K562 (cell line): ENCODE results near the gene TANGO6. TPM values are rescaled to one million over a fixed set of nuclear protein-coding genes. Genes with fewer than 3 reads are reported as not detected.
A peak's percentile ranks its signal among the peaks of the same experiment; 100 is the strongest.

Source experiments
- ARHGAP35 ChIP-seq: fragments of 450-650 bp; IDR thresholded peaks from 2 replicates; pipeline ENCODE4 v1.6.1; 2018; ENCODE audit not compliant: partially characterized antibody
- BMI1 ChIP-seq: fragments of 150-350 bp; IDR thresholded peaks from 2 replicates; pipeline ENCODE4 v1.6.1; 2014; ENCODE audit warnings: low read length
- BRCA1 ChIP-seq, 2 experiments: fragments of 450-650 bp in 1 of 2; sonication (generic) in 1 of 2; formaldehyde crosslinking in 1 of 2; IDR thresholded peaks; 2 replicates each; pipeline versions ENCODE4 v1.5.0 to v1.6.1; 2017 to 2020; ENCODE audit warnings: mild to moderate bottlenecking in 1 of 2, missing genetic modification reagents in 1 of 2
- HINFP ChIP-seq: fragments of 450-650 bp; conservative IDR thresholded peaks from 2 replicates; pipeline ENCODE4 v1.6.1; 2016; ENCODE audit warnings: missing genetic modification characterization, low read depth, mild to moderate bottlenecking, control low read depth, missing compliant biosample characterization
- MCM2 ChIP-seq: fragments of 450-650 bp; IDR thresholded peaks from 2 replicates; pipeline ENCODE4 v1.6.1; 2017; ENCODE audit warnings: low read depth, mild to moderate bottlenecking
- MEF2A ChIP-seq: IDR thresholded peaks from 2 replicates; pipeline ENCODE4 v1.6.1; 2011; ENCODE audit warnings: low read depth, mild to moderate bottlenecking, low read length, moderate library complexity; ENCODE audit not compliant: control insufficient read depth
- MYNN ChIP-seq, 2 experiments: sonication (generic); formaldehyde crosslinking in 1 of 2; IDR thresholded peaks; 2 replicates each; pipeline versions ENCODE4 v1.5.0 to v1.6.1; 2016 to 2020; ENCODE audit warnings: antibody characterized with exemption in 1 of 2, missing genetic modification reagents in 1 of 2
- NCOA4 ChIP-seq: fragments of 450-650 bp; IDR thresholded peaks from 2 replicates; pipeline ENCODE4 v1.6.1; 2018; ENCODE audit warnings: mild to moderate bottlenecking; ENCODE audit not compliant: partially characterized antibody
- NFXL1 ChIP-seq: fragments of 450-650 bp; formaldehyde crosslinking; IDR thresholded peaks from 2 replicates; pipeline ENCODE4 v1.4.0; 2021; ENCODE audit warnings: mild to moderate bottlenecking
- PCBP1 ChIP-seq: fragments of 200-400 bp; formaldehyde crosslinking; IDR thresholded peaks from 2 replicates; pipeline ENCODE4 v1.6.1; 2018; ENCODE audit warnings: mild to moderate bottlenecking, low read depth, low read length; ENCODE audit not compliant: poor library complexity, severe bottlenecking
- PHF21A ChIP-seq: fragments of 450-650 bp; IDR thresholded peaks from 2 replicates; pipeline ENCODE4 v1.6.1; 2017; ENCODE audit warnings: low read depth, borderline replicate concordance
- PHF8 ChIP-seq: fragments of 200-600 bp; sonication (generic); IDR thresholded peaks from 2 replicates; pipeline ENCODE4 v1.6.1; 2012; ENCODE audit warnings: mixed run types, mild to moderate bottlenecking, inconsistent platforms, low read length, moderate library complexity, borderline replicate concordance
- PML ChIP-seq: IDR thresholded peaks from 2 replicates; pipeline ENCODE4 v1.6.1; 2012; ENCODE audit warnings: low read length, inconsistent platforms
- RBM22 ChIP-seq: fragments of 200-400 bp; formaldehyde crosslinking; IDR thresholded peaks from 2 replicates; pipeline ENCODE4 v1.6.1; 2018; ENCODE audit warnings: low read length, low read depth; ENCODE audit not compliant: poor library complexity, severe bottlenecking
- SETDB1 ChIP-seq: IDR thresholded peaks from one replicate; pipeline ENCODE4 v1.6.1; 2012; ENCODE audit warnings: low read length, control low read depth, inconsistent platforms
- TFAM ChIP-seq: fragments of 250-450 bp; sonication (Bioruptor Pico); conservative IDR thresholded peaks from 2 replicates; pipeline ENCODE4 v1.5.0; 2021; ENCODE audit warnings: mild to moderate bottlenecking, moderate library complexity
- THAP7 ChIP-seq: fragments of 250-450 bp; sonication (Bioruptor Pico); IDR thresholded peaks from 2 replicates; pipeline ENCODE4 v1.5.0; 2021
- ZBED1 ChIP-seq: IDR thresholded peaks from 2 replicates; pipeline ENCODE4 v1.6.1; 2014
- ZKSCAN1 ChIP-seq: fragments of 150-350 bp; IDR thresholded peaks from 2 replicates; pipeline ENCODE4 v1.6.1; 2016; ENCODE audit warnings: low read depth, low read length
- ZNF197 ChIP-seq: fragments of 200-800 bp; sonication (Bioruptor generic); IDR thresholded peaks from 2 replicates; pipeline ENCODE4 v1.6.1; 2016; ENCODE audit warnings: low read depth, missing genetic modification characterization, missing compliant biosample characterization
- ZNF23 ChIP-seq: fragments of 250-450 bp; sonication (Bioruptor Pico); IDR thresholded peaks from 2 replicates; pipeline ENCODE4 v1.4.0; 2020; ENCODE audit warnings: mild to moderate bottlenecking
- ZNF592 ChIP-seq: fragments of 450-650 bp; IDR thresholded peaks from 2 replicates; pipeline ENCODE4 v1.6.1; 2017; ENCODE audit warnings: antibody characterized with exemption, mild to moderate bottlenecking
- polyA plus RNA-seq, 8 experiments: library from polyadenylated mRNA; depleted of rRNA in 4 of 8; stranded (reverse) in 5 of 8; unstranded in 3 of 8; fragments of >200 nt; fragmentation: Nextera tagmentation in 2 of 8; fragmentation: Illumina TruSeq in 1 of 8; extraction: Ambion mirVana in 2 of 8; extraction: Trizol in 1 of 8; gene quantifications; 2 replicates each; pipeline versions ENCODE4 v1.2.1 to v1.2.3, GENCODE V29; 2011 to 2014; ENCODE audit warnings: inconsistent platforms in 1 of 8, missing spikeins in 1 of 8
- total RNA-seq, 7 experiments: library from RNA; depleted of rRNA in 6 of 7; stranded (reverse); fragments of >200 nt in 6 of 7; fragmentation: Illumina TruSeq in 2 of 7; extraction: Trizol in 2 of 7; gene quantifications; 2 replicates each; pipeline versions ENCODE4 v1.2.1 to v1.2.3, GENCODE V29; 2011 to 2021; ENCODE audit warnings: low replicate concordance in 1 of 7

TANGO6 gene
- total and polyA plus RNA-seq, 9 of the 15 experiments (the other 6 are each of a cell fraction or from before 2014, with no cell fraction given): 1.6 to 15.2 (median 9.6) TPM

GRCh38 chr16:69132424-69133252 lies 289.3 kb downstream of the TANGO6 start, which contains the start of the genes CHTF8 and UTP4 (continued):
- no peak for TF ChIP-seq ARHGAP35
- no peak for TF ChIP-seq TFAM (CRISPR knock-in tag)
- no peak for TF ChIP-seq NCOA4
- TF ChIP-seq ZKSCAN1: no peak
- TF ChIP-seq THAP7 (CRISPR knock-in tag): no peak
- TF ChIP-seq HINFP: no peak
- no peak for TF ChIP-seq PHF21A
- TF ChIP-seq MEF2A: no peak
- TF ChIP-seq NFXL1: no peak
- no peak for TF ChIP-seq ZNF23 (CRISPR knock-in tag)
- TF ChIP-seq MCM2: no peak
- TF ChIP-seq PHF8: peak; percentile 94; the same call in 1 of the 2 replicates
- TF ChIP-seq ZNF197 (CRISPR knock-in tag): no peak
- TF ChIP-seq RBM22: peak; percentile 59
- 0 out of 2 replicates have a peak, but pooled peaks have one; percentile 35 for TF ChIP-seq ZNF592
- no peak; the same call in 1 of the 2 replicates for TF ChIP-seq PML
- TF ChIP-seq MYNN (IDR thresholded peaks at IDR 0.05): no peak
- TF ChIP-seq MYNN (CRISPR knock-in tag; IDR thresholded peaks at IDR 0.05): no peak
- TF ChIP-seq SETDB1: no peak
- TF ChIP-seq ZBED1: no peak
- no peak for TF ChIP-seq BMI1
- no peak for TF ChIP-seq BRCA1 (IDR thresholded peaks at IDR 0.05)
- no peak for TF ChIP-seq BRCA1 (CRISPR knock-in tag; IDR thresholded peaks at IDR 0.05)
- peak; percentile 62 for TF ChIP-seq PCBP1
